ENCODE results near the gene ZNF599. TPM values are rescaled to one million over a fixed set of nuclear protein-coding genes. Genes with fewer than 3 reads are reported as not detected.
A peak's percentile ranks its signal among the peaks of the same experiment; 100 is the strongest.

Gene ZNF599
- total and polyA plus RNA-seq, 2 of the 13 experiments (the other 11 are each of a cell fraction or from before 2014, with no cell fraction given): 5.8 to 7.3 TPM

DNA sequence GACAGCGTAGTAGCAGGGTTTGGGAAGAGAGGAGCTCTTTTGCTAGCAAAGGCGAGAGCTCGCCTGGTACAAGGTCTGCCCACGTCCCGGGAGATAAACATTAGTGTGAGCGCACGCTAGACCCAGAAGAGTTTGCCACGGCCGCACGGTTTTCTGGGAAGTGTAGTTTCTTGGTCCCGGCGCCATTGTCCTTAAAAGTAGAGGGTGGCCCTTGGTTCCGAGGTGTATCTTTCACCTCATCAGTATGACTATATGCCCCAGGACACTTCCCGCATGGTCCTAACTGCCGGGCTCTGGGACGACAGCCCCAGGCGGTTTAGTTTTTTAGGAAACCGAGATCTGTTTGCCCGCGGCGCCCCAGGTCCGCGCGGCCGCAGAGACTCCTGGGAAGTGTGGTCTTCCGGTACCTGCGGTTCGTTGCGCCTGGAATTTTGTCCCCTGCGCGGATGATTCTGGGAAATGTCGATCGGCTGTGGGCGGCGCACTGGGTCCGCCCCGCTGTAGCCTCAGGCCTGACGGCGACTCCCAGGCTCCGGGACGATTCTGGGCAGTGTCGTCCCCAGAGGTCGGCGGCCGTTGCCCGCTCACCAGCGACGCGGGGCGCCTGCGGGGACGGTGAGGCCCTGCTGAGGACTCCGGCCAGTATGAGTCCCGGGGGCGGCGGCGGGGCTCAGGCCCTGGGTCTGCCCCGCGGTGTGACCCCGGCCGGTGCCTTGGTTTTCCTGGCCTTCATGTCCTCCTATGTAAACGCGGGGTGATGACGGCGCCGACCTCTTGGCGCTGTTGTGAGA, 39.1 kb downstream of the ZNF599 start, which contains the start of gene ZNF181 (continued):
- TF ChIP-seq ZMYM4 (CRISPR knock-in tag; IDR thresholded peaks at IDR 0.05) (peak; percentile 55), ZNF776 (CRISPR knock-in tag; IDR thresholded peaks at IDR 0.05) (no peak; the same call in 1 of the 2 replicates), NFKB2 (CRISPR knock-in tag; IDR thresholded peaks at IDR 0.05; ENCODE audit: borderline replicate concordance) (peak; percentile 79; the same call in 1 of the 2 replicates), IKZF1 (IDR thresholded peaks at IDR 0.05) (no peak), ZNF143 (CRISPR knock-in tag; IDR thresholded peaks at IDR 0.05) (peak; percentile 94), BHLHE40 (IDR thresholded peaks at IDR 0.05; ENCODE audit: low read length) (0 out of 2 replicates have a peak, but pooled peaks have one; percentile 6), ZBTB46 (CRISPR knock-in tag; IDR thresholded peaks at IDR 0.05; ENCODE audit: borderline replicate concordance) (no peak), DR1 (CRISPR knock-in tag; IDR thresholded peaks at IDR 0.05) (no peak; the same call in none of the 2 replicates), SP2 (CRISPR knock-in tag; IDR thresholded peaks at IDR 0.05) (no peak), THAP9 (CRISPR knock-in tag; IDR thresholded peaks at IDR 0.05; ENCODE audit: borderline replicate concordance) (peak; percentile 62; the same call in 1 of the 2 replicates), MTF1 (CRISPR knock-in tag; IDR thresholded peaks at IDR 0.05) (no peak), SNAPC5 (CRISPR knock-in tag; IDR thresholded peaks at IDR 0.05; ENCODE audit: borderline replicate concordance) (peak; percentile 56; the same call in 1 of the 2 replicates), ARID5B (CRISPR knock-in tag; IDR thresholded peaks at IDR 0.05) (peak; percentile 56; the same call in 1 of the 2 replicates), POLR2AphosphoS5 (IDR thresholded peaks at IDR 0.05; ENCODE audit: low read depth, low read length) (peak; percentile 88)
- TF ChIP-seq, protein P1, sequence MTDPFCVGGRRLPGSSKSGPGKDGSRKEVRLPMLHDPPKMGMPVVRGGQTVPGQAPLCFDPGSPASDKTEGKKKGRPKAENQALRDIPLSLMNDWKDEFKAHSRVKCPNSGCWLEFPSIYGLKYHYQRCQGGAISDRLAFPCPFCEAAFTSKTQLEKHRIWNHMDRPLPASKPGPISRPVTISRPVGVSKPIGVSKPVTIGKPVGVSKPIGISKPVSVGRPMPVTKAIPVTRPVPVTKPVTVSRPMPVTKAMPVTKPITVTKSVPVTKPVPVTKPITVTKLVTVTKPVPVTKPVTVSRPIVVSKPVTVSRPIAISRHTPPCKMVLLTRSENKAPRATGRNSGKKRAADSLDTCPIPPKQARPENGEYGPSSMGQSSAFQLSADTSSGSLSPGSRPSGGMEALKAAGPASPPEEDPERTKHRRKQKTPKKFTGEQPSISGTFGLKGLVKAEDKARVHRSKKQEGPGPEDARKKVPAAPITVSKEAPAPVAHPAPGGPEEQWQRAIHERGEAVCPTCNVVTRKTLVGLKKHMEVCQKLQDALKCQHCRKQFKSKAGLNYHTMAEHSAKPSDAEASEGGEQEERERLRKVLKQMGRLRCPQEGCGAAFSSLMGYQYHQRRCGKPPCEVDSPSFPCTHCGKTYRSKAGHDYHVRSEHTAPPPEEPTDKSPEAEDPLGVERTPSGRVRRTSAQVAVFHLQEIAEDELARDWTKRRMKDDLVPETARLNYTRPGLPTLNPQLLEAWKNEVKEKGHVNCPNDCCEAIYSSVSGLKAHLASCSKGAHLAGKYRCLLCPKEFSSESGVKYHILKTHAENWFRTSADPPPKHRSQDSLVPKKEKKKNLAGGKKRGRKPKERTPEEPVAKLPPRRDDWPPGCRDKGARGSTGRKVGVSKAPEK (CRISPR knock-in tag; IDR thresholded peaks at IDR 0.05; ENCODE audit: borderline replicate concordance): no peak; the same call in 1 of the 2 replicates
- TF ChIP-seq, protein P2, sequence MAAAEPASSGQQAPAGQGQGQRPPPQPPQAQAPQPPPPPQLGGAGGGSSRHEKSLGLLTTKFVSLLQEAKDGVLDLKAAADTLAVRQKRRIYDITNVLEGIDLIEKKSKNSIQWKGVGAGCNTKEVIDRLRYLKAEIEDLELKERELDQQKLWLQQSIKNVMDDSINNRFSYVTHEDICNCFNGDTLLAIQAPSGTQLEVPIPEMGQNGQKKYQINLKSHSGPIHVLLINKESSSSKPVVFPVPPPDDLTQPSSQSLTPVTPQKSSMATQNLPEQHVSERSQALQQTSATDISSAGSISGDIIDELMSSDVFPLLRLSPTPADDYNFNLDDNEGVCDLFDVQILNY (CRISPR knock-in tag; conservative IDR thresholded peaks at IDR 0.05): no peak

All from HepG2 (cell line).